ENCODE measurements around the gene HMG20A. TPM values are rescaled to one million over a fixed set of nuclear protein-coding genes. Genes with fewer than 3 reads are reported as not detected.

The HMG20A gene
- total RNA-seq, 4 donors from 2014 or later: 39.6 to 65.1 (median 49.7) TPM

DNA sequence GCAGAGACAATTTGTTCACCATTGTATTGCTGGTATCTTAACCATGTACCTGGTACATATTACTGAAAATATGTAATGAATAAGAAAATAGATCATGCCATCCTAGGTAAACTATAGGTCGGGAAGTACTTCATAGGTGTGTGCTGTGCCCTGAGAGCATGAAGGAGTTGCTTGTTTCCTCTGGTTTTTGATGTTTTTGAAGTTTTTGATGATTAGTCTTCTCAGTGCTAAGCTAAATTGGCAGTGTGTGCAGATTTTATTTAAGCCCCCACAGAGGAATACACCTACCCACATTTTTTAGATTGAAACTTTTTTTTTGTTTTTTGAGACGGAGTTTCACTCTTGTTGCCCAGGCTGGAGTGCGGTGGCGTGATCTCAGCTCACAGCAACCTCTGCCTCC is 16.6 kb downstream of the HMG20A start:
- Histone ChIP-seq H3K4me1 (peaks cover 0 to 15% (median 0%) of the 10 kb centered on the region in 4 donors), H3K9me3 (no peaks in the 10 kb centered on the region), H3K36me3 (no peaks in the 10 kb centered on the region), H3K4me3 (no peak overlapping the region), H3K27ac (no peak overlapping the region), H3K27me3 (no peaks in the 10 kb centered on the region)
- 91 to 92% methylated on average over 4 of the region's 4 CpGs for WGBS, 2 donors
- no peak for DNase-seq (ENCODE audit: low spot score in 2 of 2)
- TF ChIP-seq, protein P1, sequence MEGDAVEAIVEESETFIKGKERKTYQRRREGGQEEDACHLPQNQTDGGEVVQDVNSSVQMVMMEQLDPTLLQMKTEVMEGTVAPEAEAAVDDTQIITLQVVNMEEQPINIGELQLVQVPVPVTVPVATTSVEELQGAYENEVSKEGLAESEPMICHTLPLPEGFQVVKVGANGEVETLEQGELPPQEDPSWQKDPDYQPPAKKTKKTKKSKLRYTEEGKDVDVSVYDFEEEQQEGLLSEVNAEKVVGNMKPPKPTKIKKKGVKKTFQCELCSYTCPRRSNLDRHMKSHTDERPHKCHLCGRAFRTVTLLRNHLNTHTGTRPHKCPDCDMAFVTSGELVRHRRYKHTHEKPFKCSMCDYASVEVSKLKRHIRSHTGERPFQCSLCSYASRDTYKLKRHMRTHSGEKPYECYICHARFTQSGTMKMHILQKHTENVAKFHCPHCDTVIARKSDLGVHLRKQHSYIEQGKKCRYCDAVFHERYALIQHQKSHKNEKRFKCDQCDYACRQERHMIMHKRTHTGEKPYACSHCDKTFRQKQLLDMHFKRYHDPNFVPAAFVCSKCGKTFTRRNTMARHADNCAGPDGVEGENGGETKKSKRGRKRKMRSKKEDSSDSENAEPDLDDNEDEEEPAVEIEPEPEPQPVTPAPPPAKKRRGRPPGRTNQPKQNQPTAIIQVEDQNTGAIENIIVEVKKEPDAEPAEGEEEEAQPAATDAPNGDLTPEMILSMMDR (IDR thresholded peaks at IDR 0.05): no peak
- TF ChIP-seq POLR2A (IDR thresholded peaks at IDR 0.05) (no peak), EP300 (IDR thresholded peaks at IDR 0.05) (no peak)

DNA sequence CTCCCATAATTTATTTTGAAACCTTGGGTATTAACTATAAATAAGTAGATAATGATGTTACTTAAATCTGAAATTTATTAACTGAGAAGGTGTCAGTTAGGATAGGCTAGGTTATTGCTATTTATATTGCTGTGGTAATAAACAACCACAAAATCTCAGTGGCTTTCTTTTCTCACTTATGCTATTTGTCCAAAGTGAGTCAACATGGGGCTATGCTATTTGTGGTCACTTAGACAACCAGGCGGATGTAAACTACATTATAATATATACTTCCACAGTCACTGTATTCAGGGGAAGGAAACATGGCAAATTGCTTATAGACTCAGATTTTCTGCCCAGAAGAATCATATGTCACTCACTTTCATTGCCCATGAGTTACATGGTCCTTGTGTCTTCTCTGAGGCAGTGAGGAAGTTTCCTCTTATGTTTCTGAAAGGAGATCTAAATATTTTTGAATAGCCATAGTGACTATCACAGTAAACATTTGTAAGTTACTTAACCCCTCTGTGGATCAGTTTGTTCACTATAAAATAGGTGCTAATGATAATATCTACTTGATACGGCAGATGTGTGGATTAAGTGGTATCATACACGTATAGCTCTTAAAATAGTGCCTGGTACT is 19.8 kb downstream of the HMG20A start:
- TF ChIP-seq POLR2A (IDR thresholded peaks at IDR 0.05) (no peak), EP300 (IDR thresholded peaks at IDR 0.05) (no peak)
- TF ChIP-seq, protein P1 (IDR thresholded peaks at IDR 0.05): no peak

DNA sequence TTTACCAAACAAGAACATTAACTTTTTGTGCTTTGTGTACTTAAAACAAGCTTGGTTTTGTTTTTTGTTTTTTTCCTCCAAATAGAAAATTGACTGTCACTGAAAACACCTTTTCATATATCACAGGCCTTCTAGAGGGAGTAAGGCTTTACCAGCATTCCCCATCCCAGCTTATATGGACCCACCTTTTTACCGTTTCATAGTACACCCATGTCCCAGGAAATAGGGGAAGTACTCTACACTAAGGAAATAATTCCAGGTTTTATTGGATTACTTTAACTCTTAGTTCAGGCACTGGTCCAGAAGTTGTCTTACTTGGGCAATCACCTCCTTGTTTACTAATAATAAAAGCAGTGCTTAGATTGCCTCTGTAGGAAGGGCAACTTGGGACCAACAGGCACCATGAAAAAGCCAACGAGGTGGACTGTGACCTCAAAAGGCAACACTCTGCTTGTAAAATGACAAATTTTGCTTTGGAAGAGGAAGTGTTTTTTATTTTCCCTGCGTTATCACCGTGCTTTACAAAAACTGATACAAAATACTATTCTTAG is 26.2 kb downstream of the HMG20A start:
- Histone ChIP-seq H3K27ac (no peak overlapping the region), H3K4me1 (peaks cover 0 to 22% (median 2%) of the 10 kb centered on the region in 4 donors), H3K9me3 (no peaks in the 10 kb centered on the region), H3K27me3 (no peaks in the 10 kb centered on the region), H3K4me3 (no peak overlapping the region), H3K36me3 (no peaks in the 10 kb centered on the region)
- DNase-seq (ENCODE audit: low spot score in 2 of 2): no peak
- TF ChIP-seq POLR2A (IDR thresholded peaks at IDR 0.05): no peak
- TF ChIP-seq, protein P1 (IDR thresholded peaks at IDR 0.05): no peak
- TF ChIP-seq EP300 (IDR thresholded peaks at IDR 0.05): no peak
- WGBS, 2 donors: 49 to 62% methylated on average over 4 of the region's 4 CpGs

More for the DNA sequence above, 19.8 kb downstream of the HMG20A start:
- H3K27me3 ChIP-seq: no peaks in the 10 kb centered on the region
- WGBS, 2 donors: 81 to 90% methylated on average over 3 of the region's 3 CpGs
- peaks cover 0 to 29% (median 0%) of the 10 kb centered on the region in 4 donors for H3K4me1 ChIP-seq
- H3K27ac ChIP-seq: no peak overlapping the region
- H3K36me3 ChIP-seq: no peaks in the 10 kb centered on the region
- H3K4me3 ChIP-seq: no peak overlapping the region
- no peak for DNase-seq (ENCODE audit: low spot score in 2 of 2)
- H3K9me3 ChIP-seq: no peaks in the 10 kb centered on the region

DNA sequence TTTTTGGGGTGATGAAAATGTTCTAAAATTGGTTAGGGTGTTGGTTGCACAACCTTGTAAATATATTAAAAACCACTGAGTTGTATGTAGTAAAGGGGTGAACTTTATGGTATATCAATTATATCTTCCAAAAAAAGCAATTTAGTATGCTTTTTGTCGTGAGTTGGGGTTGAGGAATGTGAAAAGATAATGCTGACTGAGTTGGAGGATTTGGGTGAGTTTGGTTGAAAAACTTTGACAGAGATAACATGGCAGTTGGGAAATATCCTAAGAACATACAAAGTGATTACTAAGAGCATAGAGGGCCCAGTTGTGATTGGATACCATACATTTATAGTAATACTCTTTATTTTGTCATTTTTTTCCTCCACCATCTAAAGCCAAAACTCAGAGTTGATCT is 33.6 kb downstream of the HMG20A start:
- peaks cover 0 to 38% (median 17%) of the 10 kb centered on the region in 4 donors for H3K4me1 ChIP-seq
- H3K9me3 ChIP-seq: no peaks in the 10 kb centered on the region
- no peaks in the 10 kb centered on the region for H3K36me3 ChIP-seq
- no peak overlapping the region for H3K4me3 ChIP-seq
- TF ChIP-seq POLR2A (IDR thresholded peaks at IDR 0.05) (no peak), EP300 (IDR thresholded peaks at IDR 0.05) (no peak)
- TF ChIP-seq, protein P1 (IDR thresholded peaks at IDR 0.05): no peak
- no peaks in the 10 kb centered on the region for H3K27me3 ChIP-seq
- WGBS, 2 donors: 87 to 93% methylated on average over 1 of the region's 1 CpG
- no peak overlapping the region for H3K27ac ChIP-seq
- no peak for DNase-seq (ENCODE audit: low spot score in 2 of 2)

DNA sequence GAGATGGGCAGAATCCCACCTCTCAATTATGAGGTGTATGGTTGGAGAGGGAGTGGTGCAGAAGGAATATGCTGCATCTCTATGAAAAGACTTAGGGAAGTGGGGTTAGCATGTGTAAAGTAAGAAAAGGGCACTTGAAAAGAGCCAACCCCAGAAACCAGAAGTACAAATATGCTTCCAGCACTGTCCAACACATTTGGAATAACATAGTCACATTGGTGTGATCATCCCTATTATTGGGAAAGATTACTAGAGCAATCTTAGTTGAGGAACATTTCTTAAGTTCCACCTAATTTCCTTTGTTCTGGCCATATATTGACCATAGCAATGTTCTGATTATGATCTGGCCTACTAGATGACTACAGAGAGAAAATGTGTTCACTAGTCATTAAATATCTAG is 34.3 kb downstream of the HMG20A start:
- no peak for DNase-seq (ENCODE audit: low spot score in 2 of 2)
- H3K27me3 ChIP-seq: no peaks in the 10 kb centered on the region
- no peak overlapping the region for H3K4me3 ChIP-seq
- H3K9me3 ChIP-seq: no peaks in the 10 kb centered on the region
- H3K4me1 ChIP-seq: peaks cover 0 to 38% (median 17%) of the 10 kb centered on the region in 4 donors
- peak overlapping the region in 1 of 4 donors; percentile 61 for H3K27ac ChIP-seq
- no peaks in the 10 kb centered on the region for H3K36me3 ChIP-seq
- no peak for TF ChIP-seq EP300 (IDR thresholded peaks at IDR 0.05)
- TF ChIP-seq, protein P1 (IDR thresholded peaks at IDR 0.05): no peak
- no peak for TF ChIP-seq POLR2A (IDR thresholded peaks at IDR 0.05)
